HL-60/S4 treated with phorbol 12-myristate 13-acetate at 8.2 ng/mL for 4 days and 3 days (cell line): ENCODE results near the gene DCAF11.

Experiments
- in situ Hi-C: fragments of 300-500 bp; cut with MboI; formaldehyde crosslinking; loops from 2 replicates; pipeline ENCODE4 v1.15.0; 2022; ENCODE audit warnings: low sequenced_read_pairs

The DCAF11 gene

GRCh38 chr14:24116128-24116814, 1.7 kb downstream of the DCAF11 start:
- in situ Hi-C loops: no loop called here

DNA sequence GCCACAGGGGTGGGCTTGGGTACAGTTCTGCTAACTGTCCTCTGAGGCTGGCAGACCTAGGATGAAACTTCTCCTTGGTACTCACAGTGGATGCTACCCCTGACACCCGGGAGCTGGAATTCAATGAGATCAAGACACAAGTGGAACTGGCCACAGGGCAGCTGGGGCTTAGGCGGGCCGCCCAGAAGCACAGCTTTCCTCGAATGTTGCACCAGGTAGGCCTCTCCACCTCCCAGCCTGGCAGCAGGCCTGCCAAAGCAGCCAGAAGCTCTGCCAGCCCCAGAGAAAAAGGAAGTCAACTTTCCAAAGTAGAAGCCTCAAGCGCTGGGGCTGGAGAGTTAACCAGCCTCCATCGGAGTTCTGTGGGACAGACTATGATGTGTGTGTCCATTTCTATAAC, 2.6 kb downstream of the DCAF11 start:
- in situ Hi-C loops: no loop called here

DNA sequence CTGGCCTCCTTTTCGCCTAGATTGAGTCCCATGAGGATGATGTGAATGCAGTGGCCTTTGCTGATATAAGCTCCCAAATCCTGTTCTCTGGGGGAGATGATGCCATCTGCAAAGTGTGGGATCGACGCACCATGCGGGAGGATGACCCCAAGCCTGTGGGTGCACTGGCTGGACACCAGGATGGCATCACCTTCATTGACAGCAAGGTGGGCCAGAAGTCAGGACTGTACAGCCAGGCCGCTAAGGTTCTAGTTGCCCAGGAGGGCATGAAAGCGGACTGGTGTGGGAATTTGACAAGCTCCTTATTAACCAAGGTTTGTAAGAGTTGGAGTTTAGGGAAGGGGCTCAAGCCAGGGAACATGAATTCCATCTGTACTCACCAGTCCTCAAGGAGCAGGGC, 5.1 kb downstream of the DCAF11 start:
- in situ Hi-C loops: no loop called here

- in situ Hi-C loops: no loop called here
These were observed 6.6 kb downstream of the DCAF11 start for GRCh38 chr14:24121210-24121609.

DNA sequence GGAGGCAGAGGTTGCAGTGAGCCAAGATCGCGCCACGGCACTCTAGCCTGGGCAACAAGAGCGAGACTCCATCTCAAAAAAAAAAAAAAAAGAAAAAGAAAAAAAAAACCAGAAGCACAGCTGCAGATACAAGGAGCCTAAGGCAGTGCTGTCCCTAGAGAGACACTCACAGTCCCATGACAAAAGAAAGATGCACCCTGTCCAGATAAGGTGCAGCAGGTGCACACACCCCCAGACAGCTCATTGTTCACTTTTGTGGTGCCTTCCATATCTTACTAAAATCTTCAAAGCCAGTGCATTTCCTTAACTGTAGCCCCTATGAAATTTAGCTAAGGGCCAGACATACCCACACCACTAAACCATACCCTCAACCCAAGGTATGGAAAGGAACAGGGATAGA, 7.8 kb downstream of the DCAF11 start:
- in situ Hi-C loops: no loop called here

DNA sequence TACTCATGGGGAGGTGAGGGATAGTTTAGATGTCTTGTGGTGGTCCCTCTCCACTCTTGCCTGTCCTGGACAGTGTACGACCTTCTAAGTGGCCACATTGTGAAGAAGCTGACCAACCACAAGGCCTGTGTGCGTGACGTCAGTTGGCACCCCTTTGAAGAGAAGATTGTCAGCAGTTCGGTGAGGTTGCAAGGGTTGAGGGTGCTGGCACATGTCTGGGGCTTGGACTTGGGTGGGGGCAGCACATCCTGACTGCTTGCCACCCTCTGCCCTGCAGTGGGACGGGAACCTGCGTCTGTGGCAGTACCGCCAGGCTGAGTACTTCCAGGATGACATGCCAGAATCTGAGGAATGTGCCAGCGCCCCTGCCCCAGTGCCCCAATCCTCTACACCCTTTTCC, 8.3 kb downstream of the DCAF11 start:
- in situ Hi-C loops: no loop called here

DNA sequence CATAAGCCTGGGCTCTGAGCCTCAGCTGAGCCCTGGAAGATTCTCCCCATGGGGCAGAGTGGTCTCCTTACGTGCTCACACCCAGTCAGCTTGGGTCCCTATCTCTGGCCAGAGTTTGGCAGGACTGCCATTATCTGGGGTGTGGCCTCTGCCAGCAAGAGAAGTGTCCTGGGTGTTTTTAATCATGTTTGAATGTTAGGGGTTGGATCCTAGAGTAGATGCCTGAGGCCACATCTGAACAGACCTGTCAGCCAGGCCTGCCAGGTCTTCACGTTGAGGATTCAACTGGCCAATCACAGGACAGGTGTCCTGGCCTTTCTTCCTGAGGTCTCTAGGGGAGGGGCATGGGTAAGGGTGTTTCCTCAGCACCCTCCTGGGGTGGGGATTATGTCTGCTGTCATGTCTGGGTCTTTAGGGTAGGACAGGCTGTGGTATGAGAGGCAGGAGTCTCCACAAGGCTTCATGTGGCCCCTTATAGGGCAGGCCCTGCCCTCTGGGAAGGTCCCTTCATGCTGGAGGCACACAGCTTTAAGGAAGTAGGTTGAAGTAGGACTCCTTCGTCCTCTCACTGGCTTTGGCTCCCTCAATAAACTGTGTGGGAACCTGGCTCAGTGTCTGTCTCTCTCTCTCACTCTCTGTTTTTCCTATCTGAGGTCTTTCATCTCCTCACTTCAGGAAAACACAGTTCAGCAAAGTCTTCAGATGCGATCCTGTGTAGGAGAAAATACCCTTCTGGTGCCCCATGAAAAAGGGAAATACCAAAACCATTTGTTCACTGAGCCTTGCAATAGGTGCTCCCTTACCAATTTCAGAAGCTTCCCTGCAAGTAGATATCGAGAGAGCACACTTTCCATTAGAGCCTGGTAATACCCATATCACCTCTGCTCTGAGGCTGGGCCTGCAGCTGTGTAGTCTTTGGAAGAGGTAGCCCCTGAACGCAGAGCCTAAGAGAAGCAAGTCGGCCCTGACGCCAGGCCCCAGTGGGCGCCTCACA, 9.1 kb downstream of the DCAF11 start:
- in situ Hi-C loops: no loop called here

GRCh38 chr14:24126939-24127338, 12.4 kb downstream of the DCAF11 start:
- in situ Hi-C loops: no loop called here

- in situ Hi-C loops: no loop called here
These were observed 13.1 kb downstream of the DCAF11 start for GRCh38 chr14:24127673-24128072.

DNA sequence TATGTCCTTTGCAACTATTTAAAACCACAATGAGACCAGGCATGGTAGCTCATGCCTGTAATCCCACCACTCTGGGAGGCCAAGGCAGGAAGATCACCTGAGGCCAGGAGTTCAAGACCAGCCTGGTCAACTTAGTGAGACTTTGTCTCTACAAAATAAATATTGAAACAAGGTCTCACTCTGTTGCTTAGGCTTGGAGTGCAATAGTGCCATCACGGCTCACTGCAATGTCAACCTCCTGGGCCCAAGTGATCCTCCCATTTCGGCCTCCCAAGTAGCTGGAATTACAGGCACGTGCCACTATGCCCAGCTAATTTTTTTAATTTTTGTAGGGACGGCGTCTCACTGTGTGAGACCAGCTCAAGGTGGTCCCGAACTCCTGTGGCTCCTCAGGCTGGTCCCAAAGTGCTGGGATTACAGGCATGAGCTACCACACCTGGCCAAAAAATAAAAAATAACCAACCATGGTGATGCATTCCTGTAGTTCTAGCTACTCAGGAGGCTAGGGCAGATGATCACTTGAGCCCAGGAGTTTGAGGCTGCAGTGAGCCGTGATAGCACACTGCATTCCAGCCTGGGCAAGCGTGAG, 14.9 kb downstream of the DCAF11 start:
- in situ Hi-C loops: no loop called here

- in situ Hi-C loops: no loop called here
These were observed 15.8 kb downstream of the DCAF11 start, which contains the start of gene FITM1 for GRCh38 chr14:24130380-24130716. Gene FITM1 (plus strand): TSS chr14:24130659. CDS start chr14:24131564, 905 bp downstream.

- in situ Hi-C loops: no loop called here
These were observed 16.4 kb downstream of the DCAF11 start for GRCh38 chr14:24130717-24131548.

GRCh38 chr14:24131549-24131966, 17.0 kb downstream of the DCAF11 start:
- in situ Hi-C loops: no loop called here

- in situ Hi-C loops: no loop called here
These were observed 17.6 kb downstream of the DCAF11 start for GRCh38 chr14:24132061-24132685.

GRCh38 chr14:24132976-24133375, 18.4 kb downstream of the DCAF11 start:
- in situ Hi-C loops: no loop called here

- in situ Hi-C loops: no loop called here
These were observed 19.2 kb downstream of the DCAF11 start for GRCh38 chr14:24133735-24134134.

GRCh38 chr14:24135584-24135833, 20.9 kb downstream of the DCAF11 start:
- in situ Hi-C loops: no loop called here

DNA sequence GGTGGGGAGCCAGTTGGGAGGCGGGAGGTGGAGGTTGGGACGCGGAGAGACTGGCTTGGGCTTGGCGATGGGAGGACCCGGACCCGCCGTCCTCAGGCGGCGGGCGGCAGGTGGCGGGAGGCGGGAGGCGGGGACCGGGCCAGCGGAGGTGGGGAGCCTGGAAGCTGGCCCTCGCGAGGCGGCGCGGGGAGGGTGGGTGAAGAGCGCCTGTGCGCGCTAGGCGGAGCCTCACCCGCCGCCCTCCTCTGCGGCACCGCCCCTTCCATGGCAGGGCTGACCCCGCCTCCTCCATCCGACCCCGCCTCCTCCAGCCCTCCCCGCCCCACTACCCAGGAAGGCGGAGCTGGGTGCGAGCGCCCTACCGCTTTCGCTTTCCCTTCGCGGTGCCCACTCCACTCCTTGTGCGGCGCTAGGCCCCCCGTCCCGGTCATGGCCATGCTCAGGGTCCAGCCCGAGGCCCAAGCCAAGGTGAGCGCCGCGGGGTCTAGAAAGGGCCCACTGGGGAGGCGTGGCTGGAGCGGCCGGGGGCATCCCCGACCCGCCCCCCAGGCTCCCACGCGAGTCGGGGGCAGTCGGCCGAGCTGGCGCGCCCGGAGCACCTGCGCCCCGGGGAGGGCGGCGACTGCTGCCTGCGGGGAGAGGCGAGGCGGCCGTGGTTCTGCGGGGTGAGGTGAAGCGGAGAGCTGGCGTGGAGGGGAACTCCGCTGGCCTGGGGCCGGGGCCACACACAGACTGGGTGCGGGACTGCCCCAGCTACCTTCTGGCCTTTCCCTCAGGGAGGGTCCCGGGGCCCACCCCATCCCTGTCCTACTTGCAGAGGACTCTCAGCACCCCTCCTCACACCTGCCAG, 21.5 kb downstream of the DCAF11 start, which contains the start of gene PSME1:
Gene PSME1, plus strand, starts transcription at position 361 of the 850 bp plus-strand sequence. Its CDS starts 69 bp downstream, at position 430.
- in situ Hi-C loops: no loop called here

- in situ Hi-C loops: no loop called here
These were observed 22.3 kb downstream of the DCAF11 start for GRCh38 chr14:24136684-24137528.
